Effector memory CD4-positive, alpha-beta T cell (primary cell): ENCODE results near the gene UPP1.

Experiments
- DNase-seq, 3 donors: peaks; one replicate each; pipeline ENCODE4 v3.0.0-alpha.2; 2020
- H3K27ac ChIP-seq: 2 replicates; pipeline ENCODE4 v1.7.0; 2013; ENCODE audit warnings: mild to moderate bottlenecking, low read length, moderate library complexity; ENCODE audit not compliant: insufficient read depth, poor library complexity, severe bottlenecking
- H3K27me3 ChIP-seq: replicated peaks from 2 replicates; pipeline ENCODE4 v1.7.0; 2013; ENCODE audit warnings: mild to moderate bottlenecking, low read length; ENCODE audit not compliant: insufficient read depth, control insufficient read depth, poor library complexity, severe bottlenecking
- H3K36me3 ChIP-seq: 2 replicates; pipeline ENCODE4 v1.7.0; 2013; ENCODE audit warnings: mild to moderate bottlenecking, low read length, moderate library complexity; ENCODE audit not compliant: control insufficient read depth, insufficient read depth
- H3K4me1 ChIP-seq: 2 replicates; pipeline ENCODE4 v1.7.0; 2013; ENCODE audit warnings: low read length, mild to moderate bottlenecking; ENCODE audit not compliant: control insufficient read depth, insufficient read depth, poor library complexity, severe bottlenecking
- H3K4me3 ChIP-seq: 2 replicates; pipeline ENCODE4 v1.7.0; 2013; ENCODE audit warnings: low read length, low read depth, mild to moderate bottlenecking; ENCODE audit not compliant: insufficient read depth, poor library complexity, severe bottlenecking
- H3K9me3 ChIP-seq: 2 replicates; pipeline ENCODE4 v1.7.0; 2013; ENCODE audit warnings: mild to moderate bottlenecking, low read length, moderate library complexity; ENCODE audit not compliant: control insufficient read depth

The UPP1 gene

GRCh38 chr7:48084727-48085432, 4.2 kb upstream of the UPP1 start:
- Histone ChIP-seq H3K4me3 (no peak overlapping the region), H3K4me1 (peaks cover 32% of the 10 kb centered on the region), H3K27me3 (no peaks in the 10 kb centered on the region), H3K9me3 (no peaks in the 10 kb centered on the region), H3K27ac (peak overlapping the region; percentile 33), H3K36me3 (no peaks in the 10 kb centered on the region)
- DNase-seq: peak; percentile 51 to 66 (median 66)

GRCh38 chr7:48085433-48085791, 3.7 kb upstream of the UPP1 start:
- Histone ChIP-seq H3K4me1 (peaks cover 37% of the 10 kb centered on the region), H3K9me3 (no peaks in the 10 kb centered on the region), H3K27ac (peak overlapping the region; percentile 18), H3K27me3 (no peaks in the 10 kb centered on the region), H3K36me3 (no peaks in the 10 kb centered on the region), H3K4me3 (no peak overlapping the region)
- DNase-seq: no peak

GRCh38 chr7:48085942-48086341, 3.1 kb upstream of the UPP1 start:
- DNase-seq: no peak
- Histone ChIP-seq H3K27ac (no peak overlapping the region), H3K4me1 (peaks cover 41% of the 10 kb centered on the region)

GRCh38 chr7:48087349-48087748, 1.7 kb upstream of the UPP1 start:
- Histone ChIP-seq H3K4me3 (no peak overlapping the region), H3K27me3 (no peaks in the 10 kb centered on the region), H3K36me3 (peaks cover 16% of the 10 kb centered on the region), H3K9me3 (no peaks in the 10 kb centered on the region), H3K4me1 (peaks cover 51% of the 10 kb centered on the region), H3K27ac (peak overlapping the region; percentile 16)
- DNase-seq: no peak

More at GRCh38 chr7:48085942-48086341, 3.1 kb upstream of the UPP1 start:
- no peak overlapping the region for H3K4me3 ChIP-seq
- H3K36me3 ChIP-seq: peaks cover 2% of the 10 kb centered on the region
- no peaks in the 10 kb centered on the region for H3K9me3 ChIP-seq
- H3K27me3 ChIP-seq: no peaks in the 10 kb centered on the region

GRCh38 chr7:48088559-48089045, 463 bp upstream of the UPP1 start:
- Histone ChIP-seq H3K27ac (peak overlapping the region; percentile 90), H3K27me3 (no peaks in the 10 kb centered on the region), H3K4me3 (peak overlapping the region; percentile 90), H3K4me1 (peaks cover 45% of the 10 kb centered on the region), H3K36me3 (peaks cover 27% of the 10 kb centered on the region), H3K9me3 (no peaks in the 10 kb centered on the region)
- no peak for DNase-seq

- Histone ChIP-seq H3K9me3 (no peaks in the 10 kb centered on the region), H3K36me3 (peaks cover 43% of the 10 kb centered on the region), H3K4me3 (peak overlapping the region; percentile 90), H3K27me3 (no peaks in the 10 kb centered on the region), H3K27ac (peak overlapping the region; percentile 90), H3K4me1 (peaks cover 44% of the 10 kb centered on the region)
- DNase-seq: no peak
Observed at GRCh38 chr7:48090095-48090805, 1.2 kb downstream of the UPP1 start.

GRCh38 chr7:48091506-48092433, 2.7 kb downstream of the UPP1 start:
- H3K9me3 ChIP-seq: no peaks in the 10 kb centered on the region
- H3K36me3 ChIP-seq: peaks cover 46% of the 10 kb centered on the region
- H3K4me1 ChIP-seq: peaks cover 55% of the 10 kb centered on the region
- peak overlapping the region; percentile 21 for H3K27ac ChIP-seq
- no peak overlapping the region for H3K4me3 ChIP-seq
- H3K27me3 ChIP-seq: no peaks in the 10 kb centered on the region
- no peak for DNase-seq

GRCh38 chr7:48094861-48095293, 5.8 kb downstream of the UPP1 start:
- Histone ChIP-seq H3K4me3 (no peak overlapping the region), H3K36me3 (peaks cover 53% of the 10 kb centered on the region), H3K4me1 (peaks cover 66% of the 10 kb centered on the region), H3K9me3 (no peaks in the 10 kb centered on the region), H3K27me3 (no peaks in the 10 kb centered on the region), H3K27ac (peak overlapping the region; percentile 29)
- DNase-seq: no peak

GRCh38 chr7:48096273-48096672, 7.2 kb downstream of the UPP1 start:
- DNase-seq: no peak
- peak overlapping the region; percentile 61 for H3K27ac ChIP-seq
- no peaks in the 10 kb centered on the region for H3K9me3 ChIP-seq
- H3K27me3 ChIP-seq: no peaks in the 10 kb centered on the region
- peak overlapping the region; percentile 1 for H3K4me3 ChIP-seq
- peaks cover 54% of the 10 kb centered on the region for H3K4me1 ChIP-seq
- H3K36me3 ChIP-seq: peaks cover 57% of the 10 kb centered on the region
